ENCODE measurements around the gene PTPRU.
"Not testable (repeated sequence)": the region's sequence is repeated elsewhere in the genome, so short reads cannot be mapped to it uniquely, and the experiment has no call there.

The PTPRU gene

DNA sequence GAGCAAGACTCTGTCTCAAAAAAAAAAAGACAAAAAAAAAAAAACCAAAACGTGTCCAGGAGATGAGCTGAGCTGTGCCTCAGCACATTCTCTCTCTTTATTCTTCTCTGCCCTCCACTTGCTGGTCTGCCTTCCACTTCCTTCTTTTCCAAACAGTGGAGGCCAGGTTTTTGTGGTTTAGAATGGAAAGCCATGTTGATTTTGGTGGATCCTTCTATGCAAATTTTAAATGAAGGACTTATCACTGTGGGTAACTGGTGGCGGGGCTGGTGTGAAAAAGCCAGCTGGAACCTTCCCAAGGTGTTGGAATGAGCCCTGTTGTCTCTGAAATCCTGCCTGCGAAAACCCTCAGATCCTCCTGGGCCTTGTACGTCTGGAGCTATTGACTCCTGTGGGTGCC is 61.9 kb downstream of the PTPRU start:
- DNase-seq: no peak

DNA sequence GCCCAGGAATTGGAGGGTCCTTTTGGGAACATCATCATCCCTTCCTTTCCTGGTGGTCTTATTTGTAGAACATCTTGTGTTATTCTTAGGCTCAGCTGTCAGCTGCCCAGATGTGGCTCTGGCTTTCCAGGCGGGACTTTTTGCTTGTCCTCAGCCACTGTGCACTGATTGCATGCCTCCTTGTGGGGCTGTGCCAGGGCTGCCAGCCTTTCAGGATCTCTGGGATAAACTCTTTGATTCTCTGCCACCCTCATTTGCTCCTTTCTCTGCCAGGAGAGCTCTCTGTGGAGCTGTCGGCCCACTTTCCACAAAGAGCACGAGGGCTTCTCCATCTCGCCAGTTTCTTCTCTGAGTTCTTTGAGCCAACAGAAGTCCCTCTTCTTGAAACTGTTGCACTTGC is 63.1 kb downstream of the PTPRU start:
- DNase-seq: no peak

DNA sequence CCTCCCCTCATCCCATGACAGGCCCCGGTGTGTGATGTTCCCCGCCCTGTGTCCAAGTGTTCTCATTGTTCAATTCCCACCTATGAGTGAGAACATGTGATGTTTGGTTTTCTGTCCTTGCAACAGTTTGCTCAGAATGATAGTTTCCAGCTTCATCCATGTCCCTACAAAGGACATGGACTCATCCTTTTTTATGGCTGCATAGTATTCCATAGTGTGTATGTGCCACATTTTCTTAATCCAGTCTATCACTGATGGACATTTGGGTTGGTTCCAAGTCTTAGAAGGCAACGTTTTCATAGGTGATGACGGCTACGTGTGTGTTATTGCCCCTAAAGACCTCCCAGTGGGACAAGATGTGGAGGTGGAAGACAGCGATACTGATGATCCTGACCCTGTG is 65.4 kb downstream of the PTPRU start:
- DNase-seq: not testable (repeated sequence)

DNA sequence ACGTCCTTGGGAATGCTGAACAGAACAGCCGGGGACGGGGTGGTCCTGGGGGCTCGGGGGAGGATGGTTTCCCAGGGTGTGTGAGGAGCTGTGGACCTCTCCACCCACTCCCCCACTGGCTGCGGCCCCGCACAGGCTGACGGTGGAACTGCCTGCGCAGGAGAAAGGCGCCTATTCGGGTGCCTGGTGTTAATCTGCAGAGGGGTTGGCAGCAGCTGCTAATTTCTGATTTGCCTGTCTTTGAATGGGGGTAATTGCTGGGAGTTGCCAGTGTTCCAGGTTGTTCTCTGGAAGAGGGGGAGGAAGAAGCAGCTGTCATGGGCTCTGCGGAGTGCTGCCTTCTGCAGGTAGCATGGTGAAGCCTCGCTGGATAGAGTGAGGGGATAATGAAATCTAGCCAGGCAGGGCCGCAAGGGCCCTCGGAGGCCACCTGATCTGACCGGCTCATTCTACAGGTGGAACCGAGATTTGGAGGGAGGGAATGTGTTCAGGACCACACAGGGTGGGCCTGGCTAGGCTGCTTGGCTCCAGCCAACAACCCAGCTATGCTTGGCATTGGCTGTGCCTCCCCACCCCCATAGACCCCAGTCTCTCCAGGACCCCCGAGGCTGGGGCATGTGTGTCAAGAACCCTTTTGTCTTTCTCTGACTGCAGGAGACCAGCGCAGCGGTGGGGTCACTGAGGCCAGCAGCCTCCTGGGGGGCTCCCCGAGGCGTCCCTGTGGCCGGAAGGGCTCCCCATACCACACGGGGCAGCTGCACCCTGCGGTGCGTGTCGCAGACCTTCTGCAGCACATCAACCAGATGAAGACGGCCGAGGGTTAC is 67.1 kb downstream of the PTPRU start:
- DNase-seq: no peak

DNA sequence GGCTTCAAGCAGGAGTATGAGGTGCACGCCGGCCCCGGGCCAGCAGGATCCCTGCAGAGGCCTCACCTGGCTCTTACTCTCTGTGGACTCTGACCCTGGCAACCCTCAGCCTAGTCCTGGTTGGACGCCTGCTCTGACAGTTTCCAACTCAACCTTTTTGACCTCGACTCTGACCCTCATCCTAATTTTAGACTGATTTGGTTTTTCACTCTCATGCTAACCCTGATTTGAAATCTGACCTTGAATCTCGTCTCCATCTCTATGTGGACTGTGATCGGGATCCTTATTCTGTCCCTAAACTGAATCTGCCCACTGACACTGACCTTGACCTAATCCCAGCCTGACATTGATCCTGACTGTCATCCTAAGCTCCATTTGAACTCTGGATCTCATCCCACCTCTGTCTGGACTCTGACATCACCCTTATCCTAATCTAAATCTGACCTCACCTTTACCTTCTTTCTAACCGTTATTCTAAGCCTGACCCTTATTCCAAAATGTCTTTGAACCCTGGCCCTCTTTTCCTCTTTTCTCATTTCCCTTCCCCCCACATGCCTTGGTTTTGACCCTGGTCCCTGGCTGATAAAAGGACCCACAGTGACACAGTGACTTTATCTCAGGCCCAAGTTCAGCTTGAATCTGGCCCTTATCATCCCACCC is 67.8 kb downstream of the PTPRU start:
- no peak for DNase-seq

DNA sequence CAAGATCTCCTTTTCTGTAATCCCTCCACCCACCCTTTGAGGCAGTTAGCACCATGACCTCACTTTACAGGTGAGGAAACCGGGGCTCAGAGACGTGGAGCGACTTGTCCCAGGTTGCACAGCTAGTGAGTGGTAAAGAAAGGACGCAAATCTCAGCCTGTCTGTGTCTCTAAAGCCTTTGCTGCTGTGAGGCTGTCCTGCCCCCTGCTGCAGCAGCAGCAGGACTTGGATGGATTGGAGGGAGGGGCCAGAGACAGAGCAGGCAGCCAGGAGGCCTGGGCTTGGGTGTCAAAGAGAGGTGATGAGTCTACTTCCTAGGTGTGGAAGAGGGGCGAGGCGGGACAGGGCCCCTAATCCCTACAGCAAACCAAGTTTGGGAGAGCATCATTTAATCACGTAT is 69.6 kb downstream of the PTPRU start:
- DNase-seq: no peak

DNA sequence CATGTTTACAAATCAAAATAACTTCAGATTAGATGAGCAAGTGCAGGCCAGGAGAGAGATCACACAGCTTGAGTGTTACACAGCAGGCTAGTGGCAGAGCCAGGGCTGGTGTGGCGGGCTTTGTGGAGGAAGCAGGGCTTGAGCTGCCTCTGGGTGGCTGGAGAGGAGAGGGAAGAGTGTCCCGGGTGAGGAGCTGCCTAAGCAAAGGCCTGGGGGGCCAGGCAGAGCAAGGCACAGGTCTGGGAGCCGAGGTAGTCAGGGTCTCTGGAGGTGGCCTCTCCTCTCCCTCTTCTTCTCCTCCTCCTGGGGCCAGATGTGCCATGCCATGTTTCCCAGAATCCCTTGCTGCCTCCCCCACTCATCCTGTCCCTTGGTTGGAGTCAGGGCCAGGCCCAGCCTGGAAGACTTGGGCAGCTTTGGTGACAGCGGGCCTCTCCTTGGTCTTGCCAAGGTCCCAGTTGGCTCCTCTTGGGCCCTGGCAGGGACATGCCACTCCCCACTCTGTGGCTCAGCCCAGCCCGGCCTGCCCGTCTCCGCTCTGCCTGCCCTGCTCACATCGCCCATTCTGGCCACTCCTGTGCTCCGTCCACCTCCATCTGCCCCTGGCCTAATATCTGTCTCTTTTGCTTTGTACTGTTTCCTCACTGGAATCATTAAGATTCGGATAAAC is 70.3 kb downstream of the PTPRU start:
- no peak for DNase-seq

DNA sequence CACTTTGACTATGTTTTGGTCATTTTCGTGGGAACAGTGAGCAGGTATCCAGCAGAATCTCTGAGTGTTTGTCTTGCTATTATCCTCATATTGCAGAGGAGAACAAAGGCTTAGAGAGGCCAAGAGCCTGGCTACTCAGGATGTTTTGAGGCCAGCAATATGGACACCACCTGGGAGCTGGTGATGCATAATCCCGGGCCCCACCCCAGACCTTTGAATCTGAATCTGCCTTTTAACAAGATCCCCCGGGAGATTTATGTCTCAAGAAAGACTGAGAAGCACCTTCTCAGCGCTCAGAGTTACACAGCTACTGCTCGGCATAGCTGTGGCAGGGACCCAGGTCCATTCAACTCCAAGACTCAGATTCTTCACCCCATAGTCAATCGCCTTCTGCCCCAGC is 72.8 kb downstream of the PTPRU start:
- no peak for DNase-seq

DNA sequence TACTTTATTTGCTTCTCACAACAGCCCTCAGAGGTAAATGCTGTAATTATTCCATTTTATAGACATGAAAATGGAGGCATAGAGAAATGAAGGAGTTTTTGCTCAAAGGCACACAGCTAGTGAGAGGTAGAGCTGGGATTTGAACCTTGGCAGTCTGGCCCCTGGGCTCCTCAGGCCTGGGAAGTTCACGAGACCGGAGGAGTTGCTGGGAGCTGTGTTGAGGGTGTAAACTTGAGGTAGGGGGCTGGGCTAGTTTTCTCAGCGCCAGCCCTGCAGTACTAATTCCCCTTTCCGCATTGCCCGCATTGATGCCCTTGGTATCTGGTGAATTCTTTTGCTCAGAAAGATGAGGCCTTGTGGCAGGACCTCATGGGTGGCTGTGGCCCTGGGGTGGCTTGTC is 73.3 kb downstream of the PTPRU start:
- no peak for DNase-seq

DNA sequence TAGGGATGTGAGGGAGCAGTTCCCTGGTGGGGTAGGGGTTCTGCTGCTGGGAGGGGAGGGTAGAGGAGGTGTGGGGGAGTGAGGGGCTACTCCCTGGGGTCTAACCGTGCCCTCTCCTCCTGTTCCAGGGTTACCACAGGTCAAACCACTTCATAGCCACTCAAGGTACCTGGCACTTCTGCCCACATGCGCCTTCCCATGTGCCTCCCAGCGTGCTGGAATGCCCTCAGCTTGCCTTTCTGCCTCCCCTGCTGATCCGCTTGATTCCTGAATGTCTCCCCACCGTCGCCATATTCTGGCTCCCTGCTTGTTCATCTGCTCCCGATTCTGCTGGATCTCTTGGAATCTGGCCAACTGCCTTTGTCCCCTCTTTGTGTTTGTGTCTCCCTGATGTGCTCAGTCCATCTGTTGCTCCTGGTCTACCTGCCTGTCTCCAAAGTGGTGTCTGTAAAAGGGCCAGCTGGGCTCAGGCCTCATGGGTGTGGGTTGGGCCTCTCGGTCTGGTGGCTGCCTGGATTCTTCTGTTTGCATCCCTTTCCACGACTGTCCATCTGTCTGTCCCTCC is 74.4 kb downstream of the PTPRU start:
- no peak for DNase-seq

DNA sequence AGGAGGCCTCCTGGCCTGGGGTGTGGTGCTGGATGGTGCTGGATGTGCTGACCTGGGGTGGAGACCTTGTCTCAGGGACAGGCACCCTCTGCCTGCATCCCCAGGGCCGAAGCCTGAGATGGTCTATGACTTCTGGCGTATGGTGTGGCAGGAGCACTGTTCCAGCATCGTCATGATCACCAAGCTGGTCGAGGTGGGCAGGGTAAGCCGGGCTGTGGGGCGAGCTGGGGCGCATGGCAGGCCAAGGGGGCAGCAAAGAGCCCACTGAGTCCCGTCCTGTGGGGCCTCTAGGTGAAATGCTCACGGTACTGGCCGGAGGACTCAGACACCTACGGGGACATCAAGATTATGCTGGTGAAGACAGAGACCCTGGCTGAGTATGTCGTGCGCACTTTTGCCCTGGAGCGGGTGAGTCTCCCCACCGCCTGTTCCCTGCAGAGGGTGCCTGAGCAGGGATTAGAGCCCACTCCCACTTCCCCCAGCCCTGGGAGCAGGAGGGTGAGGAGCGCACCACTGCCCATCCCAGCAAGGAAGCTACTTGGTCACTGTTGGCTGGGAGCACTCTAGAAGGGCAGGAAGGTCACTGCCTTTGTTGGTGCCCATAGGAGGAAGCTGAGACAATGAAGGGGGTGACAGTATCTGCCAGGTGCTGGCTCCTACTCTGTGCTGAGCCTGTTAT is 75.2 kb downstream of the PTPRU start:
- DNase-seq: no peak

DNA sequence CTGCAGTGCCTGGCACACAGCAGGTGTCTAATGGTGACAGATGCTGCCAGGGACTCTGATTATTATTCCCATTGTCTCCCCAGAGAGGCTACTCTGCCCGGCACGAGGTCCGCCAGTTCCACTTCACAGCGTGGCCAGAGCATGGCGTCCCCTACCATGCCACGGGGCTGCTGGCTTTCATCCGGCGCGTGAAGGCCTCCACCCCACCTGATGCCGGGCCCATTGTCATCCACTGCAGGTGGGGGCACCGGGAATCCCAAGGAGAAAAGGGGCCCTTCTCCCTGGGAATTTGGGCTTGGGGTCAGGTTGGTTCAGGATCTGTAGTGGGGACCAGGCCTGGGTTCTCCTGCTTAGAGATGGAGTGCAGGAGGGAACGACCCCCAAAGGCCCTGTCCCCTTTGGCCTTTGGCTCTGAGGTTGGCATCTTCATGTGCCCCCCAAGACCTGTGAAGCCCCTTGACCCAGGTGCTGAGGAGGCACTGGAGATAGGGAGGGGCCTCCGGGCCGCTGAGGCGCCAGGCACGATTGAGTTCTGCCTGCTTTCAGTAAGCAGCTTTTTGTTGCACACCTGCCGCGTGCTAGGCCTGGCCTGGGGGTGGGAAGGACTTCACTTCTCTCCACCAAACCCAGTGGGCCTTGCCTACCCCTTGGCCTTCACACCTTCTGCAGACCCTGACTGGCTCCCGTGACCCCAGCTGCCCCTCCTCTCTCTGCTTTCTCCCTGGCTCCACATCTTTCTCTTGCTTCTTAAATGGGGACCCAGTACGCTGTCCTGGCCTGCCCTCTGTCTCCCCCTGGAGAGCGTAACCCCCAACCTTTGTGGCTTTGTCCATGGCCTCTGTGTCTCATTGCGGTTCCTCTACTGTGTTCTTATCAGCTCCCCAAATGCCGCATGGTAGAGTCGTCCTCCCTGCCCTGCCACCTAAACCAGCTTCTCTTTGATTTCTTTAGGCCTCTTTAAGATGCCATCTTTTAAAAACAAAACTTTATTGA is 76.4 kb downstream of the PTPRU start:
- no peak for DNase-seq

DNA sequence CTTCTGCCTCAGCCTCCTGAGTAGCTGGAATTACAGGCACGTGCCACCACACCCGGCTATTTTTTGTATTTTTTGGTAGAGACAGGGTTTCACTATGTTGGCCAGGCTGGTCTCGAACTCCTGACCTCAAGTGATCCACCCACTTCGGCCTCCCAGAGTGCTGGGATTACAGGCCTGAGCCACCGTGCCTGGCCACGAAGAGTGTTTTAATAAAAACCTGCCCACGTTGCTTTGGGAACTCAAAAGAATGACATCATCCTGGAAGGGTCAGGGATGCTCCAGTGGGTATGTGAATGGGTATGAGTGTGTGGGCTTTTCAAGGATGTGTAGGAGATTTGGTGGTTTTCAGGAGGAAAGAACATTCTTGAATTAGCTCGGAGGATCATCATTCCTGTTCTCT is 78.4 kb downstream of the PTPRU start:
- not testable (repeated sequence) for DNase-seq

DNA sequence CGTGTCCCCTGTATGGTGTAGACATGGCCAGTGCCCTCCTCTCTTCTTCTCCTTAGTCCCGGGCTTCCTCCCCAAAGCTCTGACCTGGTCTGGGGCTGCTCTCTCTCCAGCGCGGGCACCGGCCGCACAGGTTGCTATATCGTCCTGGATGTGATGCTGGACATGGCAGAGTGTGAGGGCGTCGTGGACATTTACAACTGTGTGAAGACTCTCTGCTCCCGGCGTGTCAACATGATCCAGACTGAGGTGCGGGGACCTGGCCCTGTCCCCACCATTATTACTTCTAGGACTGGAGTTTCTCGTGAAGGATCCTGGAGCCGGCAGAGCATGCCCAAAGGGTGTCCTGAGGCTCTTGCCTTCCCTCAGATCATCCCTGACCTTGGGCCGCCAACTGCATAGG is 78.9 kb downstream of the PTPRU start:
- DNase-seq: no peak

DNA sequence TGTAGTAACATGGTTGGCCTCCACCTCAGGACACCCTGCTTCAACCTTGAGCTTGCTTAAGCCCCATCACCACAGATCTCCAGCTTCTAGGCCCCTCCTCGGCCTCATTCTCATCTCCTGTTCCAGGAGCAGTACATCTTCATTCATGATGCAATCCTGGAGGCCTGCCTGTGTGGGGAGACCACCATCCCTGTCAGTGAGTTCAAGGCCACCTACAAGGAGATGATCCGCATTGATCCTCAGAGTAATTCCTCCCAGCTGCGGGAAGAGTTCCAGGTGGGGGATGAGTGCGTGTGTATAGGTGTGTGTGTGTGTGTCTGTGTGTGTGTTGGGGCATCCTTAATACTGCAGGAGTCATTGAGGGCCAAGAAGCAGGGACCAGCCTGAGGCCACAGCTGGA is 79.6 kb downstream of the PTPRU start:
- DNase-seq: no peak

DNA sequence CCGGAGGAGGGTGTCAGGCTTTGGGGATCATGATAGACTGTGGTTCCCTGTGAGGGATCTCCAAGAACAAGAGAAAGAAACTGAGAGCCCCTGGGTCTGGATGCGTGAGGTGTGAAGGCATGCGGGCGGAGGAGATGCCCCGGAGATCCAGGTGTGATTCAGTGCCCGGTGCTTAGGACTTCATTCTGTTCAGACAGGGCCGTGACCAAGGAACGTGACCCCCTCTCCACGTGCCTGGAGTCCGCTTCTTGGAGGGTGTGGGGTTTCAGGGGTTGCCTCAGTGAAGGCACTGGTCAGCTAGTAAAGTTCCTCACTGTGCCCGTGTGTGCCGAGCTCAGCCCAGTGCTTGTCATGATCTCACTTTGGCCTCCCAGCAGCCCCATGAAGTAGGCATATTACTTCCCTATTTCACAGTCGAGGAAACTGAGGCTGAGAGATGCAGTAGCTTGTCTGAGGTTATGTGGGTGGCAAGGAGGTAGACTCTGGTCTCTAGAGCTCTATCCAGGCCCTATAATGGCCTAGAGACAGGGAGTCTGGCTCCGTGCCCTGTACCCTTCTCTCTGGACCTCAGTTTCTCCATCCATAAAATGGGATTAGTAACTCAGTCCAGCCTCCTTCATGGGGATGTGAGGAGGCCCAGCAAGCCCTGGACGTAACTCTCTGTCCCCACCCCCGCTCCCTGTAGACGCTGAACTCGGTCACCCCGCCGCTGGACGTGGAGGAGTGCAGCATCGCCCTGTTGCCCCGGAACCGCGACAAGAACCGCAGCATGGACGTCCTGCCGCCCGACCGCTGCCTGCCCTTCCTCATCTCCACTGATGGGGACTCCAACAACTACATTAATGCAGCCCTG is 81.0 kb downstream of the PTPRU start:
- DNase-seq: no peak

DNA sequence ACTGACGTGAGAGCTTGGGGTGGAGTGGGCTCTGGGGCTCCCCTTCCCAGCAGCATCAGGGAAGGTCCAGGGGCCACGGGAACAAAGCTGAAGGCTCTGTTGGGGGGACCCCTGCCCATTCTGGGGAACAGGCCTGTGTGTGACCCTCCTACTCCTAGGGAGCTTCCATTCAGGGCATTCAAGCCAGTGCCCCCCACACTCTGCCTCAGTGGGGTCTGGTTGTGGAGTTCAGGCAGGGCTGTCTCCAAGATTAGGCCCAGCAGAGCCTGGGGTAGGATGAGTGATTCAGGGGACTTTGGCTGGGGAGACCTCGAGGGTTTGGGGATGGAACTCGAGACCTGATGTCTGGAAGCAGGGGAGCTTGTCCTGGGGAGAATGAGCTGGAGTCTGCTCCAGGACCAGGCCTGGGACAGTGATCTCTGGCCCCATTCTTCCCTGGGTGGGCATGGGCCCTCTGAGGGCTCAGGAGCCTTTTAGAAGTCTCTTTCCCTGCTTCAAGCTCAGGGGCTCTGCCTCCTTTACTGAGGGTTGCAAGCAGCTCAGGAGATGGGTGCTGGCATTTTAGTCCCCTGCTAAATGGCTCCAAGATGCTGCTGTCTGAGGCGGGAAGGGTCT is 81.7 kb downstream of the PTPRU start:
- DNase-seq: no peak

DNA sequence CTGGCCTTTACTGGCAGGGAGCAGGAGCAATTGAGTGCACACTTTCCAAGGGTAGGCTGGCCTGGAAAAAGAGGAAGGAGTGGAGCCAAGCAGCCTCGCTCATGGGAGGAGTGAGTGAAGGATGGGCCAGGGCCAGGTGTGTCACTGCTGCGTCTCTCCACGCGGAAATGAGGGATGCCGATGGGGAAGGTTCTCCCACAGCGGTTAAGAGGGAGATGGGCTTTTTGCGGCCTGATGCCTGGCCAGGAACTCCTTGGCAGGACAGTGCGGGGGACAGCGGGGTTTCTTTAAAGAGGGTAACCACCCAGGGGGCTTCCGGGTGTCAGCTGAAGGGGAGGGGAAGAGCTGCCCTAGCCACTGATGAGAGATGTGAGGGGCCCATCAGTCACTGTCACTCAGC is 82.4 kb downstream of the PTPRU start:
- no peak for DNase-seq

DNA sequence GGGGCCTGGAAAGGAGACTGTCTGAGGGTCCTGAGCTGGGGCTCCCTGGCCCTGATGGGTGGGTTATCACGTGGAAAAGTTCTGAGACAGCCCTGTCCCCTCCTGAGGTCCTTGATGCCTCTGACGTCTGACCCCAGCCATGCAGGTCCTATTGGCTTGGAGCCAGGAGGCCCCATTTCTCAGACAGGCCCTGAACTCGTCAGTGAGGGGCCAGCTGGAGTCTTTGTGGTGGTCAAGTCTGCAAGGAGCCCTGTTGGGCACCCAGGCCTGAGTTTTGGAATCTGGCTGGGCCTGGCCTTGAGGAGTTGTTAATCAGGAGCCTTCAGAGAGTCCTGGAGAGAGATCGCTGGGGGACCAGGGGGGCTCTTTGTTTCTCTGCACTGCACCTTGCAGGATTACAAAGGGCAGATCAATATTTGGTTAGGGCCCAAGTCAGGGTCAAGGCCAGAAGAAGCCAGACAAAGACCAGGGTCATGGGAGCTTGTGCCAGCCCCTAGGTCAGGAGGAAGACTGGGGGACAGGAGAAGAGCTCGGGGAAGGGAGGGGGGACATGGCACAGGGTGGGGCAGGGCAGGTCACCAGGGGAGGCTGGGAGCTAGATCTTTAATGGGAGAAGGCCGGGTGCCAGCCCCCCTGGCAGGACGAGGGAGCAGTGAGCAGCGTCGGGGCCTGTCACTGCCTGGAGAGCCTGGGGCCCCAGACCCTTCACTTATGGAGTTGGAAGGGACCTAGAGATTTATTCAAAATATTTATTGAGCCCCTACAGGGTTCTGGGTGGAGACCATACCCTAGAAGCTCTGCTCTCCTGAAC is 83.2 kb downstream of the PTPRU start:
- DNase-seq: no peak

Data from GF-D8 (cell line).